CD4-positive, alpha-beta T cell treated with Interleukin-4 for 4 hours (primary cell): ENCODE measurements around the gene KLHL4.
"Not testable (repeated sequence)": the region's sequence is repeated elsewhere in the genome, so short reads cannot be mapped to it uniquely, and the experiment has no call there.

Source experiments
- DNase-seq: peaks from one replicate; pipeline ENCODE4 v3.0.0-alpha.2; 2020

Gene KLHL4

GRCh38 chrX:87517571-87518141, at the start of gene KLHL4:
Gene KLHL4 (plus strand): TSS chrX:87517802. CDS start chrX:87517894, 92 bp downstream.
- DNase-seq = peak; percentile 0

GRCh38 chrX:87468941-87469340, 48.7 kb upstream of the KLHL4 start:
- DNase-seq = no peak

- DNase-seq = no peak
Measured at GRCh38 chrX:87475793-87476192, 41.8 kb upstream of the KLHL4 start.

GRCh38 chrX:87478703-87479102, 38.9 kb upstream of the KLHL4 start:
- not testable (repeated sequence) for DNase-seq

GRCh38 chrX:87489071-87489470, 28.5 kb upstream of the KLHL4 start:
- no peak for DNase-seq

GRCh38 chrX:87515836-87516235, 1.8 kb upstream of the KLHL4 start:
- no peak for DNase-seq

- DNase-seq = no peak
Measured at GRCh38 chrX:87516717-87517121, 883 bp upstream of the KLHL4 start.

- no peak for DNase-seq
Measured at GRCh38 chrX:87518504-87518903, 902 bp downstream of the KLHL4 start.

- no peak for DNase-seq
Measured at GRCh38 chrX:87525771-87526229, 8.2 kb downstream of the KLHL4 start.

GRCh38 chrX:87526281-87526680, 8.7 kb downstream of the KLHL4 start:
- DNase-seq = no peak

- no peak for DNase-seq
Measured at GRCh38 chrX:87528487-87528886, 10.9 kb downstream of the KLHL4 start.

- no peak for DNase-seq
Measured at GRCh38 chrX:87571964-87572363, 54.4 kb downstream of the KLHL4 start.

GRCh38 chrX:87572901-87573300, 55.3 kb downstream of the KLHL4 start:
- DNase-seq = no peak

GRCh38 chrX:87578978-87579377, 61.4 kb downstream of the KLHL4 start:
- no peak for DNase-seq

GRCh38 chrX:87580862-87581261, 63.3 kb downstream of the KLHL4 start:
- no peak for DNase-seq

- no peak for DNase-seq
Measured at GRCh38 chrX:87582453-87582852, 64.9 kb downstream of the KLHL4 start.

GRCh38 chrX:87583679-87584078, 66.1 kb downstream of the KLHL4 start:
- no peak for DNase-seq

GRCh38 chrX:87616371-87616770, 98.8 kb downstream of the KLHL4 start:
- DNase-seq = no peak

- no peak for DNase-seq
Measured at GRCh38 chrX:87621697-87622096, 104.1 kb downstream of the KLHL4 start.

GRCh38 chrX:87626996-87627395, 109.4 kb downstream of the KLHL4 start:
- DNase-seq = no peak

- DNase-seq = no peak
Measured at GRCh38 chrX:87634361-87634760, 116.8 kb downstream of the KLHL4 start.

- no peak for DNase-seq
Measured at GRCh38 chrX:87636533-87636932, 118.9 kb downstream of the KLHL4 start.

- DNase-seq = not testable (repeated sequence)
Measured at GRCh38 chrX:87641439-87641838, 123.8 kb downstream of the KLHL4 start.

- DNase-seq = no peak
Measured at GRCh38 chrX:87661761-87662160, 144.2 kb downstream of the KLHL4 start.

GRCh38 chrX:87663421-87663820, 145.8 kb downstream of the KLHL4 start:
- DNase-seq = no peak
